Activated naive CD4-positive, alpha-beta T cell treated with anti-CD3 and anti-CD28 coated beads, Interleukin-2, amount 50 U/mL, for 24 hours (primary cell): ENCODE data around the gene SLC15A5.

ENCODE experiments used
- H3K27ac Mint-ChIP-seq: one replicate; pipeline ENCODE4 v1.8.0; 2021; ENCODE audit warnings: mild to moderate bottlenecking, mixed read lengths
- H3K27me3 Mint-ChIP-seq: one replicate; pipeline ENCODE4 v1.8.0; 2021; ENCODE audit warnings: mixed read lengths
- H3K36me3 Mint-ChIP-seq: one replicate; pipeline ENCODE4 v1.8.0; 2021; ENCODE audit warnings: mixed read lengths
- H3K4me1 Mint-ChIP-seq: one replicate; pipeline ENCODE4 v1.8.0; 2021; ENCODE audit warnings: mixed read lengths
- H3K4me3 Mint-ChIP-seq: one replicate; pipeline ENCODE4 v1.8.0; 2021; ENCODE audit warnings: mild to moderate bottlenecking, mixed read lengths
- H3K9me3 Mint-ChIP-seq: one replicate; pipeline ENCODE4 v1.8.0; 2021; ENCODE audit warnings: mixed read lengths

SLC15A5 gene

GRCh38 chr12:16277585-16277984 lies at the start of gene SLC15A5:
Gene SLC15A5, minus strand, starts transcription at chr12:16277685. Its CDS starts 0 bp downstream, at chr12:16277685.
- Mint-ChIP-seq H3K4me3 (no peak within 1 kb of the TSS), H3K36me3 (no peaks in the 10 kb centered on the region), H3K9me3 (no peaks in the 10 kb centered on the region), H3K27ac (no peak within 1 kb of the TSS), H3K4me1 (no peaks in the 10 kb centered on the region), H3K27me3 (no peaks in the 10 kb centered on the region)

DNA sequence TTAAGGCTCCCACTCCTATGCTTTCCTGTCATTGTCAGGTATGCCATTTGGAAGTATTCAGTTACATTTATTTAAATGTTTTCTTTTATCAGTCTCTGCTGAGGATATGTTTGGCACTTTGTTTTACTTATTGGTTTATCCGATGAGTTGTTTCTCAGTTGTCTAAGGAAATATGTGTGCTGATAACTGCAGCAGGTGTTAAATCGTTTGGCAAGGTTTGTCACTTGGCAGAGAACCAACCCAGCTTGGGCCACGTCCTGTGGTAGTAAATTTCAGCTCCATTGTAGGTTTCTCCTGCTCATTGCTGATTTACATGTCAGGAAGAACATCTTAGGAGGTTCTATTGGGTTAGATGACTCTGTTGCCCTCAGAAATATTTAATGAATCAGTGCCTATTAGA lies 47.9 kb upstream of the SLC15A5 start:
- Mint-ChIP-seq H3K36me3 (no peaks in the 10 kb centered on the region), H3K4me1 (no peaks in the 10 kb centered on the region), H3K27me3 (no peaks in the 10 kb centered on the region), H3K4me3 (no peak overlapping the region), H3K9me3 (peaks cover 9% of the 10 kb centered on the region), H3K27ac (no peak overlapping the region)

DNA sequence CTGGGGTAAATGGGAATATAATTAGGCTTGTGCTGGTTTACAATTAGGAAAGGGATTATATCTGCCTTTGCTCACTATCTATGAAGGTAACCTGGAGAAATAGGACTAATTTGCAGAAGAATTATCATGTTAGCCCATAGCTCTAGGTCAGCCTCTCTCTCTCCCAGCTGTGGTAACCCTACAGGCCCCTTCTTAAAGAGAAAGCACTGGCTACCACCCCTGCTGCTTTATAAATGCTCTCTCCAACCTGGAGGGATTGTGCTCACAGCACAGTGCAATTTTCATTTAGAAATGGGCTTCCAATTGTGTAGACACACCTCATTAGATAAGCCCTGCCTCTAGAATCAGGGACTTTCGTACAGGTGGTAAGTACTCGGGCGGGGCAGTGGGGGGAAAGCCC lies 47.3 kb upstream of the SLC15A5 start:
- Mint-ChIP-seq H3K4me3 (no peak overlapping the region), H3K4me1 (no peaks in the 10 kb centered on the region), H3K27ac (no peak overlapping the region), H3K36me3 (no peaks in the 10 kb centered on the region), H3K9me3 (peaks cover 9% of the 10 kb centered on the region), H3K27me3 (no peaks in the 10 kb centered on the region)

DNA sequence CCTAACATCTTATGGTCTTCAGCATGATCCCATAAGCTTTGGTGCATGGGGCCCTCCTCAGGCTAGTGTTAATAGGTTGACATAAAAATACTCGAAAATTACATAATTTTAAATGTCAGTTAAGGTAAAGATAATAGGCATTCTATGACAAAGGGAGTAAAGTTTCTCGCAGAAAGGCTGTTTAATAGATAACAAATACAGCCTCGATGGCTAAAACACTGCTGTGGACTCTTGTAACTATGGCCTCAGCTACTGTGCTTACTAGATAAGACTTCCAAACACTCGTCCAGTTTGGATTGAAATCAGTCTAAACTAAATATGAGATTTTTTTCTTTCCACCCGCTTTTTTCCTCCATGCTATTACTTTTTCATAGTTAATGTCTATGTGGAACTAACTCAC lies 46.8 kb upstream of the SLC15A5 start:
- Mint-ChIP-seq H3K4me3 (no peak overlapping the region), H3K4me1 (no peaks in the 10 kb centered on the region), H3K27me3 (no peaks in the 10 kb centered on the region), H3K27ac (no peak overlapping the region), H3K9me3 (peaks cover 9% of the 10 kb centered on the region), H3K36me3 (no peaks in the 10 kb centered on the region)

- H3K27ac Mint-ChIP-seq: no peak overlapping the region
- no peaks in the 10 kb centered on the region for H3K27me3 Mint-ChIP-seq
- no peaks in the 10 kb centered on the region for H3K4me1 Mint-ChIP-seq
- no peak overlapping the region for H3K4me3 Mint-ChIP-seq
- no peaks in the 10 kb centered on the region for H3K36me3 Mint-ChIP-seq
- H3K9me3 Mint-ChIP-seq: peaks cover 9% of the 10 kb centered on the region
Observed at GRCh38 chr12:16323638-16324037, 46.2 kb upstream of the SLC15A5 start.

- H3K9me3 Mint-ChIP-seq: peaks cover 4% of the 10 kb centered on the region
- no peak overlapping the region for H3K27ac Mint-ChIP-seq
- no peaks in the 10 kb centered on the region for H3K27me3 Mint-ChIP-seq
- H3K36me3 Mint-ChIP-seq: no peaks in the 10 kb centered on the region
- H3K4me3 Mint-ChIP-seq: no peak overlapping the region
- no peaks in the 10 kb centered on the region for H3K4me1 Mint-ChIP-seq
Observed at GRCh38 chr12:16323010-16323409, 45.5 kb upstream of the SLC15A5 start.

DNA sequence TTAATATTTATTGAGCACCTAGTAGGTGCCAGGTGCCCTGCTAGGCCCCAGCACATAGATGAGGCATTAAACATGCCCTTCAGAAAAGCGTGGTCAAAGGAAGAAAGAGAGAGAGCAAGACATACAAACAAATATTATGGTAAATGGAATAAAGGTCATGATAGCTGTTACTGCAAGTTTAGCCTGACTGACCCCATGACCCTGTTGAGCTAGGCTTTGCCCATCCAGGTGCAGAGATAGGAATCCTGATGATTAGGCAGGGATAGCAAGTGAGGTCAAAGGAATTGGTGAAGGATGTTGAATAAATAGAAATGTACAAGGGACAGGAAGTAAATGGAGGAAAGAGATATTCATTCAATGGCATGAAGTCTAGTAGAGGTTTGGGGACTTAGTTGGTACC lies 33.4 kb upstream of the SLC15A5 start:
- Mint-ChIP-seq H3K27me3 (no peaks in the 10 kb centered on the region), H3K4me3 (no peak overlapping the region), H3K4me1 (no peaks in the 10 kb centered on the region), H3K36me3 (no peaks in the 10 kb centered on the region), H3K9me3 (peaks cover 4% of the 10 kb centered on the region), H3K27ac (no peak overlapping the region)

DNA sequence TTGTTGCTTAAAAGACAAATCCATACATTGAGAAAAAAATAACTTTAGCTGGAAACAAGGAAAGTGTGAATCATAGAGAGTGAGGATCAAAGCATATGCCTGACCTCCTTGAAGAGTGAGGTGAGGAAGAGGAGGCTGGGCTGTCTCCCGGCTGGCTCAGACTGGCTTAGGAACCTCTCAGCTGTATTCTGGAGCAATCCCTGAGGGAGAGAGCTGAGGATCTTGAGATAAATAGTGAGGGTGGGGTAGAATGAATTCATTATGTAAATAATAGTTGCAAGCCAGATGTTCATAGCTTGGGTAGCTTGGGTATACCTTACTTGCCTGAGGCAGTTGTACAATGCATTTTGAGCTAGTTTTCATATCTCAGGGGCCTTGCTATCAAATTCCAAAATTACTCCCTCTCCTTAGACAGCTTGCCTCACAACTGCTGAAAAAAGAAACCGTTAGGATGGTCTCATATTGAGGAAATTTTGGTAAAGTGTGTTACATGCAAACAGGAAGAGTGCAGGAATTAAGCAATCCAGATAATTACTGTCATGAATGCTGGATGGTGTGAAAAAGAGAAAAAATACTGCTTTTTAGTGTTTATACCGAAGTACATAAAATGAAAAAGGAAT lies 30.5 kb upstream of the SLC15A5 start:
- H3K27ac Mint-ChIP-seq: no peak overlapping the region
- H3K36me3 Mint-ChIP-seq: no peaks in the 10 kb centered on the region
- H3K9me3 Mint-ChIP-seq: peaks cover 13% of the 10 kb centered on the region
- no peaks in the 10 kb centered on the region for H3K4me1 Mint-ChIP-seq
- no peaks in the 10 kb centered on the region for H3K27me3 Mint-ChIP-seq
- H3K4me3 Mint-ChIP-seq: no peak overlapping the region

DNA sequence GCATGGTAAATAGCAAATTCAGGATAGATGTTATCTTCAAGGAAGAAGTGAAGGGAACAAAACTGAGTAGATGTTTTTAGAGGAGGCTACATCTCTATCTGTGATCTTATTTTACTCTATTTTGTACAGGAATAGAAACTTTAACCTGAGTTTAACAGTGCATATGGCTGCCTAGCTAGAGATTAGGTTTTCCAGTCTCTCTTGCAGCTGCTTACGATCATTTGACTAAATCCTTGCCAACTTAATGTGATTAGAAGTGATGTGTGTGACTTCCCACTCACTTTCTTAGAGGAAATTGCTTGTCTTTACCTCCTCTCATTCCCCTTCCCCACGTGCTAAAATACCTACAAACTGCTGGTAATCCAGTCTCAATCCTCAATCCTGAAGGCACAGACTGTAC lies 26.5 kb upstream of the SLC15A5 start:
- Mint-ChIP-seq H3K36me3 (no peaks in the 10 kb centered on the region), H3K27me3 (no peaks in the 10 kb centered on the region), H3K9me3 (peaks cover 13% of the 10 kb centered on the region), H3K27ac (no peak overlapping the region), H3K4me3 (no peak overlapping the region), H3K4me1 (no peaks in the 10 kb centered on the region)

- Mint-ChIP-seq H3K36me3 (no peaks in the 10 kb centered on the region), H3K27me3 (no peaks in the 10 kb centered on the region), H3K4me3 (no peak overlapping the region), H3K9me3 (peaks cover 7% of the 10 kb centered on the region), H3K4me1 (no peaks in the 10 kb centered on the region), H3K27ac (no peak overlapping the region)
Observed at GRCh38 chr12:16300736-16301135, 23.3 kb upstream of the SLC15A5 start.

GRCh38 chr12:16300122-16300521 lies 22.6 kb upstream of the SLC15A5 start:
- Mint-ChIP-seq H3K27ac (no peak overlapping the region), H3K4me3 (no peak overlapping the region), H3K27me3 (no peaks in the 10 kb centered on the region), H3K36me3 (no peaks in the 10 kb centered on the region), H3K9me3 (peaks cover 3% of the 10 kb centered on the region), H3K4me1 (no peaks in the 10 kb centered on the region)

DNA sequence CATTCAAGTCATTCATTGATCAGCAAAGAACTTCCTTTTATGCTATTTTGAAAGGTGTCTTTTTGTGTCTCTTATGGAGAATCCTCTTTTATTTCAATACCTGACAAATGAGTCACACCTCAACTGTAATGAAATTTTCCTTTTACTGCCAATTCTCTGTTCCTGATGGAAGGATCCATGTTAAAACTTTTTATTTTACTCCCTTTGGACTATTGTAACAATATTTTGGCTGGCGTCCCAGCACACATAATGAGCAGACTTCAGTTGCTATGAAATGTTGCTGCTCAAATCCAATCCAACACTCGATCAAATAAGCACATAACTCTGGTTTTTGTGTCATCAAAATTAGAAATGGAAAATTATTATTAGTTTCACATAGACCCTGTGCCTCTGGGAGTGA lies 21.9 kb upstream of the SLC15A5 start:
- no peaks in the 10 kb centered on the region for H3K4me1 Mint-ChIP-seq
- H3K9me3 Mint-ChIP-seq: no peaks in the 10 kb centered on the region
- H3K36me3 Mint-ChIP-seq: no peaks in the 10 kb centered on the region
- no peaks in the 10 kb centered on the region for H3K27me3 Mint-ChIP-seq
- H3K4me3 Mint-ChIP-seq: no peak overlapping the region
- no peak overlapping the region for H3K27ac Mint-ChIP-seq

GRCh38 chr12:16297521-16297920 lies 20.0 kb upstream of the SLC15A5 start:
- Mint-ChIP-seq H3K9me3 (peaks cover 5% of the 10 kb centered on the region), H3K27ac (no peak overlapping the region)

GRCh38 chr12:16294376-16294956 lies 17.0 kb upstream of the SLC15A5 start:
- H3K27me3 Mint-ChIP-seq: no peaks in the 10 kb centered on the region
- no peak overlapping the region for H3K27ac Mint-ChIP-seq
- H3K9me3 Mint-ChIP-seq: peaks cover 5% of the 10 kb centered on the region
- H3K4me3 Mint-ChIP-seq: no peak overlapping the region
- no peaks in the 10 kb centered on the region for H3K4me1 Mint-ChIP-seq
- H3K36me3 Mint-ChIP-seq: no peaks in the 10 kb centered on the region

More at GRCh38 chr12:16297521-16297920, 20.0 kb upstream of the SLC15A5 start:
- no peaks in the 10 kb centered on the region for H3K4me1 Mint-ChIP-seq
- H3K36me3 Mint-ChIP-seq: no peaks in the 10 kb centered on the region
- H3K4me3 Mint-ChIP-seq: no peak overlapping the region
- no peaks in the 10 kb centered on the region for H3K27me3 Mint-ChIP-seq

DNA sequence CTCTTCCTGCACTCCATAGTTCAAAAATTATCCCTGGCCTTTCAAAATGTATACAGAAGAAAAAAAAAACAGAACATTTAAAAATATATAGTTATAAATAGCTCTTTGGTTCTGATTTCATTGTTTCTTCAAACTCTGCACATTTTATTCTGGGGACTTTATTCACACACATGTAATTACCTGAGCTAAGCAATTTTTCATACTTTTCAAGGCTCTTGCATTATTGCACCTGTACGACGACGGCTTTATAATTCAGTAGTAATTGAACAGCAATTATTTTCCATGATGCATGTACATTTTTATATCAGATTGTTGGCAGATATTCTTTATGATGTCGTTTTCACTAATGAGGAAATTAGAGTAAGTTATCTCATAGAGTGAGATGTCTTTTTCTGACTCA lies 13.5 kb upstream of the SLC15A5 start:
- Mint-ChIP-seq H3K36me3 (no peaks in the 10 kb centered on the region), H3K27me3 (no peaks in the 10 kb centered on the region), H3K9me3 (peaks cover 9% of the 10 kb centered on the region), H3K4me3 (no peak overlapping the region), H3K27ac (no peak overlapping the region), H3K4me1 (no peaks in the 10 kb centered on the region)

- Mint-ChIP-seq H3K4me1 (no peaks in the 10 kb centered on the region), H3K27me3 (no peaks in the 10 kb centered on the region), H3K36me3 (no peaks in the 10 kb centered on the region), H3K4me3 (no peak overlapping the region), H3K27ac (no peak overlapping the region), H3K9me3 (peaks cover 4% of the 10 kb centered on the region)
Observed at GRCh38 chr12:16285586-16285985, 8.1 kb upstream of the SLC15A5 start.

- Mint-ChIP-seq H3K27ac (no peak overlapping the region), H3K9me3 (peaks cover 1% of the 10 kb centered on the region), H3K4me1 (no peaks in the 10 kb centered on the region), H3K27me3 (no peaks in the 10 kb centered on the region), H3K4me3 (no peak overlapping the region), H3K36me3 (no peaks in the 10 kb centered on the region)
Observed at GRCh38 chr12:16282978-16283377, 5.5 kb upstream of the SLC15A5 start.
